ENCODE data around the gene ADGRE2.
"Not testable (repeated sequence)": the region's sequence is repeated elsewhere in the genome, so short reads cannot be mapped to it uniquely, and the experiment has no call there.

The ADGRE2 gene

DNA sequence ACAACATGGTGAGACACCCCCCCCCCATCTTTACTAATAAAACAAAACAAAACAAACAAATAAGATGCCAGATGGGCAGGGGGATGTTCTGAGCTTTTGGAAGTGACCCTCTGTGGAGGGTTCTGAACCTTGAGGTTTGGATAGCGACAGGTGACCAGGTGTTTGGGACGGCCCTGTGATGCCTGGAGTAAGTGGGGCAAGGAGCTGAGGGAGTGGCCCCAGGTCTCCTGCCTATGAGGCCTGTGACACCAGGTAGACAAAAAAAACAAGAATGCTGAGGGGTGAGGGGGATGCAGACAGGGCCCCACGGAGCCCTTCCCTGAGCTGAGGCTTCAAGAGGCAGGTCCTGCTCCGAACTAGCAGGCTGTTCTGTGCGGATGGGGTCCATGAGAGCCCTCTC is 9.2 kb downstream of the ADGRE2 start:
- H3K27ac ChIP-seq (ENCODE audit: low read depth, low read length), result no peak overlapping the region
- no peaks in the 10 kb centered on the region for H3K9me3 ChIP-seq (ENCODE audit: control insufficient read depth in 1 of 2, low read length in 2 of 2)
- H3K4me1 ChIP-seq (ENCODE audit: control insufficient read depth in 1 of 2, insufficient read depth in 2 of 2, low read length in 2 of 2), result no peaks in the 10 kb centered on the region
- H3K9ac ChIP-seq (ENCODE audit: low read depth in 1 of 2, low read length in 2 of 2), result no peak overlapping the region
- H3K36me3 ChIP-seq (ENCODE audit: control insufficient read depth in 1 of 2, insufficient read depth in 2 of 2, low read length in 2 of 2), result peaks cover 0 to 5% of the 10 kb centered on the region in 2 donors
- no peaks in the 10 kb centered on the region for H3K27me3 ChIP-seq (ENCODE audit: control insufficient read depth in 1 of 2, insufficient read depth in 2 of 2, low read length in 2 of 2)
- no peak overlapping the region for H3K4me3 ChIP-seq (ENCODE audit: low read depth in 1 of 2, low read length in 2 of 2)

DNA sequence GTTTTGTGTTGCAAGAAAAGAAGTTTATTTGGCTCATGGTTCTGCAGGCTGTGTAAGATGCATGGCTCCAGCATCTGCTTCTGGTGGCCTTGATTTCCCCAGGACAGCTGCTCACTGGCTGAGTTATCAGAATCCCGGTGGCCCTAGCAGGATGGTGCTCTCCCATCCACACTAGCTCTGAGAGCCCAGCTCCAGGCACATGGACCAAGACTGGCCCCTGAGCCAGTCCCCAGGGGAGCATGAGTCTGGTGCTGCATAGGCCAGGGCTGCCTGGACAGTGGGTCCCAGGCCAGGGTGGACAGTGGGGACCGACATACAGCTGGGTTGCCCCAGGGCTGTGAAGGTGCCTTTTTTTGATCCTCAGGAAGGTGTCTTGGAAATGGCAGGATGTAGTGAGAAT is 10.4 kb downstream of the ADGRE2 start:
- H3K27ac ChIP-seq (ENCODE audit: low read depth, low read length), result no peak overlapping the region
- H3K27me3 ChIP-seq (ENCODE audit: control insufficient read depth in 1 of 2, insufficient read depth in 2 of 2, low read length in 2 of 2), result no peaks in the 10 kb centered on the region
- no peaks in the 10 kb centered on the region for H3K4me1 ChIP-seq (ENCODE audit: control insufficient read depth in 1 of 2, insufficient read depth in 2 of 2, low read length in 2 of 2)

DNA sequence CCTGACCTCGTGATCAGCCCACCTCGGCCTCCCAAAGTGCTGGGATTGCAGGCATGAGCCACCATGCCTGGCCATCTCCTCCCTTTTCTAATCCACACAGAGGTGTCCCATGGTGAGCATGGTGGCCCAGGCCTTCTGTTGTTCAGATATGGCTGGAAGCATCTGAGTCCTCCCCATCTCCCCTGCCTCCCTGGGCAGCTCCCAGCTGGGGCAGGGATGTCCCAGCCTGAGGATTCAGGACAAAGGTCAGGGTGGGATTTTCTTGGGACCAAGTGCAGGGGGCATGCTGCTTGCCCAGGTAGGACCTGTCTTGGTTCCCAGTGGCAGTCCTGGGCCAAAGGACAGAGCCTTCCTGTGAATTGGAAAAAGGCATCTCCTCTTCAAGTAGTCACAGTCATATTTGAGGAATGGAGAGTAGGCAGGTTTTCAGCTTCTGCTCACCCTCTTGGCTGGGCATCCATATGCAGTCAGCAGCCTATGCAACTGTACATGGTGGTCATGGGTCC is 10.8 kb downstream of the ADGRE2 start:
- Histone ChIP-seq H3K9me3 (ENCODE audit: control insufficient read depth in 1 of 2, low read length in 2 of 2) (no peaks in the 10 kb centered on the region), H3K4me1 (ENCODE audit: control insufficient read depth in 1 of 2, insufficient read depth in 2 of 2, low read length in 2 of 2) (no peaks in the 10 kb centered on the region), H3K4me3 (ENCODE audit: low read depth in 1 of 2, low read length in 2 of 2) (no peak overlapping the region), H3K27ac (ENCODE audit: low read depth, low read length) (no peak overlapping the region), H3K9ac (ENCODE audit: low read depth in 1 of 2, low read length in 2 of 2) (no peak overlapping the region), H3K27me3 (ENCODE audit: control insufficient read depth in 1 of 2, insufficient read depth in 2 of 2, low read length in 2 of 2) (no peaks in the 10 kb centered on the region), H3K36me3 (ENCODE audit: control insufficient read depth in 1 of 2, insufficient read depth in 2 of 2, low read length in 2 of 2) (peaks cover 0 to 5% of the 10 kb centered on the region in 2 donors)

More for the DNA sequence above, 10.4 kb downstream of the ADGRE2 start:
- no peaks in the 10 kb centered on the region for H3K9me3 ChIP-seq (ENCODE audit: control insufficient read depth in 1 of 2, low read length in 2 of 2)
- no peak overlapping the region for H3K9ac ChIP-seq (ENCODE audit: low read depth in 1 of 2, low read length in 2 of 2)
- peaks cover 0 to 5% of the 10 kb centered on the region in 2 donors for H3K36me3 ChIP-seq (ENCODE audit: control insufficient read depth in 1 of 2, insufficient read depth in 2 of 2, low read length in 2 of 2)
- H3K4me3 ChIP-seq (ENCODE audit: low read depth in 1 of 2, low read length in 2 of 2), result no peak overlapping the region

DNA sequence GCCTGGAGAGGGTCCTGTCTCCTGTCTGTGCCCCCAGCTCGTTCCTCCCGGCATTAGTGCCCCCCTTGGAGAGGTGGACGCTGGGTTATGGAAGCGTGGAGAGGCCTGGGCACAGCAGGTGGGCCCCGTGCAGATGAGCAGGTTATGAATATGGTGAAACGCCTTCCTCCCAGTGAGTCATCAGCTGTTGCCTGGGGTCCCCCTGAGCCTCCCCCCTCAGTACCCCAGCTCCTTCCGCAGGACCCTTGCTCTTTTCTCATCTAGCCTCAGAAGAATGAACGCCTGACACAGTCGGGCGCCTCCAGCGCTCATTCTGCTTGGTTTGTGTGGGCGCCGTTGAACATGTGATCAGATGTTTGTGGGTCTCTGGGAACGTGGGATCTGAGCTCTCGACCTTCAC is 12.5 kb downstream of the ADGRE2 start:
- not testable (repeated sequence) for H3K9me3 ChIP-seq (ENCODE audit: control insufficient read depth in 1 of 2, low read length in 2 of 2); H3K27me3 ChIP-seq (ENCODE audit: control insufficient read depth in 1 of 2, insufficient read depth in 2 of 2, low read length in 2 of 2); H3K4me1 ChIP-seq (ENCODE audit: control insufficient read depth in 1 of 2, insufficient read depth in 2 of 2, low read length in 2 of 2); H3K36me3 ChIP-seq (ENCODE audit: control insufficient read depth in 1 of 2, insufficient read depth in 2 of 2, low read length in 2 of 2); H3K9ac ChIP-seq (ENCODE audit: low read depth in 1 of 2, low read length in 2 of 2); H3K27ac ChIP-seq (ENCODE audit: low read depth, low read length); H3K4me3 ChIP-seq (ENCODE audit: low read depth in 1 of 2, low read length in 2 of 2)

DNA sequence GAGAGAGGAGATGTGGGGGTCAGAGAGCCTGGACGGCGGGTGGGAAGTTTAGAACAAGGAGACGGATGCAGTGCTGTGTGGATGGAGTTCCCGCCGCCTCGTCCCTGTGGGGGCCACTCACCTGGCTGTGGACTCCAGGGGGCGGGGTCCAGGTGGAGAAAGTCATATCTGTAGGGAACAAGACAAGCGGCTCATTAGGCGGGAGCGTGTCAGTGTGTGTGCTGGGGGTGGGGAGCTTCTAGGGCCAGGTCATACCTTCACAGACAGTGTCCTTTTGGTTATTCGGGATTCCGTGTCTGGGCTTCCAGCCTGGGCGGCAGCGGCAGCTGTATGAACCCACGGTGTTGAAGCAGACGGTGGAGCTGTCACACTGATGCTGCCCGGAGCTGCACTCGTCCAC is 13.0 kb downstream of the ADGRE2 start:
- not testable (repeated sequence) for H3K9me3 ChIP-seq (ENCODE audit: control insufficient read depth in 1 of 2, low read length in 2 of 2); H3K4me1 ChIP-seq (ENCODE audit: control insufficient read depth in 1 of 2, insufficient read depth in 2 of 2, low read length in 2 of 2); H3K27ac ChIP-seq (ENCODE audit: low read depth, low read length); H3K36me3 ChIP-seq (ENCODE audit: control insufficient read depth in 1 of 2, insufficient read depth in 2 of 2, low read length in 2 of 2); H3K4me3 ChIP-seq (ENCODE audit: low read depth in 1 of 2, low read length in 2 of 2); H3K9ac ChIP-seq (ENCODE audit: low read depth in 1 of 2, low read length in 2 of 2); H3K27me3 ChIP-seq (ENCODE audit: control insufficient read depth in 1 of 2, insufficient read depth in 2 of 2, low read length in 2 of 2)

DNA sequence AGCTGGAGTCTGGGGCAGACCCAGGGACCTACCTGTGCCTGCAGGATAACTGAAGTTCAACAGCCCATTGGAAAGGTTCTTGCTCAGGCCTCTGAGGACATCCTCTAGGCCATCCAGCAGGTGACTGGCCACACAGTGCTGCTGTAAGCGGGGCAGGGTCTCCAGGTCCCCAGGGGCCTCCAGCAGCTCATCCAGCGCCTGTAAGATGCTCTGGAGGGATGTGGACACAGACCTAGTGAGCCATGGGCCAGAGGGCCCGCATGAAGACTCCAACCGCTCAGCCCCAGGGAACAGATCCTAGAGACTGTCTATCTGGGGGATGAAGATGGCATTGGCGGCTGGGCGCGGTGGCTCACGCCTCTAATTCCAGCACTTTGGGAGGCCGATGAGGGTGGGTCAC is 14.0 kb downstream of the ADGRE2 start:
- no peaks in the 10 kb centered on the region for H3K9me3 ChIP-seq (ENCODE audit: control insufficient read depth in 1 of 2, low read length in 2 of 2)
- no peaks in the 10 kb centered on the region for H3K27me3 ChIP-seq (ENCODE audit: control insufficient read depth in 1 of 2, insufficient read depth in 2 of 2, low read length in 2 of 2)
- H3K27ac ChIP-seq (ENCODE audit: low read depth, low read length), result no peak overlapping the region
- peaks cover 0 to 5% of the 10 kb centered on the region in 2 donors for H3K36me3 ChIP-seq (ENCODE audit: control insufficient read depth in 1 of 2, insufficient read depth in 2 of 2, low read length in 2 of 2)
- H3K4me3 ChIP-seq (ENCODE audit: low read depth in 1 of 2, low read length in 2 of 2), result no peak overlapping the region
- H3K9ac ChIP-seq (ENCODE audit: low read depth in 1 of 2, low read length in 2 of 2), result no peak overlapping the region
- no peaks in the 10 kb centered on the region for H3K4me1 ChIP-seq (ENCODE audit: control insufficient read depth in 1 of 2, insufficient read depth in 2 of 2, low read length in 2 of 2)

DNA sequence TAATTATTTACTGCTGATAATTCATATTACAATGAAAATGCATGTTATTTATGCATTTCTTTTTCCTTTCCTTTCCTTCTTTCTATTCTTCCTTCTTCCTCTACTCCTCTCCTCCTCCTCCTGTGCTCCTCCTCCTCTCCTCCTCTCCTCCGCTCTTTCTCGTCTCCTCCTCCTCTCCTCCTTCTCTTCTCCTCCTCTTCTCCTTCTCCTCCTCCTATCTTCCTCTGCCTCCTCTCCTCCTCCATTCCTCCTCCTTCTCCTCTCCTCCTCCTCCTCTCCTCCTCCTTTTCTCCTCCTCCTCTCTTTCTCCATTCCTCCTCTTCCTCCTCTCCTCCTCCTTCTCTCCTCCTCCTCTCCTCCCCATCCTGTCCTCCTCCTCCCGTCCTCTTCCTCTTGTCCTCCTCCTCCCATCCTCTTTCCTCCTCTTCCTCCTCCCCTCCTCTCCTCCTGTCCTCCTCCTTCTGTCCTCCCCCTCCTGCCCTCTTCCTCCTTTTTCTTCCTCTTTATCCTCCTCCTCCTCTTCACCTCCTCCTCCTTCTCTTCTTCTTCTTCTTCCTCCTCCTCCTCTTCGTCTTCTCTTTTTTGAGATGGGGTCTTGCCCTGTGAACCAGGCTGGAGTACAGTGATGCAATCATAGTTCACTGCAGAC is 14.7 kb downstream of the ADGRE2 start:
- Histone ChIP-seq H3K27ac (ENCODE audit: low read depth, low read length) (no peak overlapping the region), H3K9me3 (ENCODE audit: control insufficient read depth in 1 of 2, low read length in 2 of 2) (no peaks in the 10 kb centered on the region), H3K36me3 (ENCODE audit: control insufficient read depth in 1 of 2, insufficient read depth in 2 of 2, low read length in 2 of 2) (peaks cover 0 to 5% of the 10 kb centered on the region in 2 donors), H3K4me1 (ENCODE audit: control insufficient read depth in 1 of 2, insufficient read depth in 2 of 2, low read length in 2 of 2) (no peaks in the 10 kb centered on the region), H3K9ac (ENCODE audit: low read depth in 1 of 2, low read length in 2 of 2) (no peak overlapping the region), H3K27me3 (ENCODE audit: control insufficient read depth in 1 of 2, insufficient read depth in 2 of 2, low read length in 2 of 2) (no peaks in the 10 kb centered on the region), H3K4me3 (ENCODE audit: low read depth in 1 of 2, low read length in 2 of 2) (no peak overlapping the region)

DNA sequence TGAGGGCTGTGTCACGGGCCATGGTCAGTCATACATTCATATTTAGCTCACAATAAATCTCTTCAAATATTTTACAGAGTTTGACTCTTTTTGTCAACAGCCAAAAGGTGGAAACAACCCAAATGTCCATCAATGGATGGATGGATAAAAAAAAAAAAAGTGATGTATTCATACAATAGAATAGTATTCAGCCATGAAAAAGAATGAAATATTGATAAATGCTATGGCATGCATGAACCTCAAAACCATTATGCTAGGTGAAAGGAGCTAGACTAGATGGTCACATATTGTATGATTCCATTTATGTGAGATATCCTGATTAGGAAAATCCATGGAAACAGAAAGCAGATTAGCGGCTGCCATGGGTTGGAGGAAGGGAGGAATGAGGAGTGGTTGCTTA is 16.2 kb downstream of the ADGRE2 start:
- Histone ChIP-seq H3K27ac (ENCODE audit: low read depth, low read length) (no peak overlapping the region), H3K4me1 (ENCODE audit: control insufficient read depth in 1 of 2, insufficient read depth in 2 of 2, low read length in 2 of 2) (no peaks in the 10 kb centered on the region), H3K36me3 (ENCODE audit: control insufficient read depth in 1 of 2, insufficient read depth in 2 of 2, low read length in 2 of 2) (no peaks in the 10 kb centered on the region), H3K27me3 (ENCODE audit: control insufficient read depth in 1 of 2, insufficient read depth in 2 of 2, low read length in 2 of 2) (no peaks in the 10 kb centered on the region), H3K9me3 (ENCODE audit: control insufficient read depth in 1 of 2, low read length in 2 of 2) (no peaks in the 10 kb centered on the region), H3K4me3 (ENCODE audit: low read depth in 1 of 2, low read length in 2 of 2) (no peak overlapping the region), H3K9ac (ENCODE audit: low read depth in 1 of 2, low read length in 2 of 2) (no peak overlapping the region)

DNA sequence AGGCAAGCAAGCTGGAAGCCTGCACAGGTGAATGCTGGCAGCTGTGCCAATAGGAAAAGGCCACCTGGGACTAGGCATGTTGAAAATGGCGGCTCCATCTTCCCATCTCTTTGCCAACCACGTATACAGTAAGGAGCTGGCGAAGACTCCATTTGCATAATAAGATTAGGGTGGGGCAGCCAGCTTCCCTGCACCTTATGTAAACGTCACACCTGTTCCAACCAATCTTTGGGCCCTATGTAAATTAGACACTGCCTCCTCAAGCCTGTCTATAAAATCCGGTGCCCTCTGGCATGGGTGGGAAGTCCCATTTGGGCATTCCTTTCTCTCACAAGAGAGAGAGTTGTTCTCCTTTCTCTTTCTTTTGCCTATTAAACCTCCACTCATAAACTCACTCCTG is 16.8 kb downstream of the ADGRE2 start:
- H3K4me1 ChIP-seq (ENCODE audit: control insufficient read depth in 1 of 2, insufficient read depth in 2 of 2, low read length in 2 of 2), result no peaks in the 10 kb centered on the region
- no peak overlapping the region for H3K4me3 ChIP-seq (ENCODE audit: low read depth in 1 of 2, low read length in 2 of 2)
- no peaks in the 10 kb centered on the region for H3K27me3 ChIP-seq (ENCODE audit: control insufficient read depth in 1 of 2, insufficient read depth in 2 of 2, low read length in 2 of 2)
- H3K36me3 ChIP-seq (ENCODE audit: control insufficient read depth in 1 of 2, insufficient read depth in 2 of 2, low read length in 2 of 2), result no peaks in the 10 kb centered on the region
- no peaks in the 10 kb centered on the region for H3K9me3 ChIP-seq (ENCODE audit: control insufficient read depth in 1 of 2, low read length in 2 of 2)
- no peak overlapping the region for H3K9ac ChIP-seq (ENCODE audit: low read depth in 1 of 2, low read length in 2 of 2)
- H3K27ac ChIP-seq (ENCODE audit: low read depth, low read length), result no peak overlapping the region

DNA sequence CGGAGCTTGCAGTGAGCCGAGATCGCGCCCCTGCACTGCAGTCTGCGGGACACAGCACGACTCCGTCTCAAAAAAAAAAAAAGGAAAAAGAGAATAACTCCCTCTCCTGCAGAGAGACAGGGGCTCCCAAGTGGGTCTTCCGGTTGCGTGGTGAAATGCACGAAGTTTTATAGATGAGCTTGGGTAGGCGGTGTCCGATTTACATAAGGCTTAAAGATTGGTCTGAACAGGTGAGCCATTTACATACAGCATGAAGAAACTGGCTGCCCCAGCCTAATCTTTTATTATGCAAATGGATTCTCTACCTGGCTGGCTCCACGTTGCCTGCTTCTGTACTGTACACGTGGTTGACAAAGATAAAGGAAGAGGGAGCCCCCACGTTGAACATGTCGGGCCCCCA is 19.5 kb downstream of the ADGRE2 start:
- Histone ChIP-seq H3K27me3 (ENCODE audit: control insufficient read depth in 1 of 2, insufficient read depth in 2 of 2, low read length in 2 of 2) (no peaks in the 10 kb centered on the region), H3K4me3 (ENCODE audit: low read depth in 1 of 2, low read length in 2 of 2) (no peak overlapping the region), H3K9ac (ENCODE audit: low read depth in 1 of 2, low read length in 2 of 2) (no peak overlapping the region), H3K9me3 (ENCODE audit: control insufficient read depth in 1 of 2, low read length in 2 of 2) (no peaks in the 10 kb centered on the region), H3K36me3 (ENCODE audit: control insufficient read depth in 1 of 2, insufficient read depth in 2 of 2, low read length in 2 of 2) (no peaks in the 10 kb centered on the region), H3K27ac (ENCODE audit: low read depth, low read length) (no peak overlapping the region), H3K4me1 (ENCODE audit: control insufficient read depth in 1 of 2, insufficient read depth in 2 of 2, low read length in 2 of 2) (no peaks in the 10 kb centered on the region)

DNA sequence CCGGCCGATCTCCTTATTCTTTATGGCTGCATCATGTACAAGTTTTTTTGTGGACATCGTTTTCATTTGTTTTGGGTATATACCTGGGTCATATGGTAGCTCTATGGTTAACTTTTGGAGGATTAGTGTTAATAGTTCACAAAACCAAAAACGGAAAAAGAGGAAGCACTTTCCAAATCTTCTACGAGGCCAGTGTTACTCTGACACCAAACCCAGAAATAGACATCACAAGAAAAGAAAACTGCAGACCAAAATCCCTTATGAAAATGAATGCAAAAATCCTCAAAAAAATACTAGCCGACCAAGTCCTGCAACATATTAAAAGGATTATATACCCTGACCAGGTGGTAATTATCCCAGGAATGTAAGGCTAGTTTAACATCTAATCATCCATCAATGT is 29.8 kb downstream of the ADGRE2 start:
- Histone ChIP-seq H3K9ac (ENCODE audit: low read depth in 1 of 2, low read length in 2 of 2) (no peak overlapping the region), H3K4me3 (ENCODE audit: low read depth in 1 of 2, low read length in 2 of 2) (no peak overlapping the region), H3K27me3 (ENCODE audit: control insufficient read depth in 1 of 2, insufficient read depth in 2 of 2, low read length in 2 of 2) (no peaks in the 10 kb centered on the region), H3K27ac (ENCODE audit: low read depth, low read length) (no peak overlapping the region), H3K36me3 (ENCODE audit: control insufficient read depth in 1 of 2, insufficient read depth in 2 of 2, low read length in 2 of 2) (peaks cover 0 to 4% of the 10 kb centered on the region in 2 donors), H3K4me1 (ENCODE audit: control insufficient read depth in 1 of 2, insufficient read depth in 2 of 2, low read length in 2 of 2) (no peaks in the 10 kb centered on the region), H3K9me3 (ENCODE audit: control insufficient read depth in 1 of 2, low read length in 2 of 2) (no peaks in the 10 kb centered on the region)
